T-helper 2 cell treated with Interferon-gamma antibody and Interleukin-4, amounts not matched to agents 100 ng/mL and 5 ng/mL, for 36 hours (primary cell): Measurements from ENCODE around the gene FKBP2. TPM values are rescaled to one million over a fixed set of nuclear protein-coding genes. Genes with fewer than 3 reads are reported as not detected.

Experiments used
- intact Hi-C: fragments of 100-400 bp; cut with micrococcal nuclease; formaldehyde crosslinking; loops from one replicate; pipeline ENCODE4 v1.15.1; 2023
- total RNA-seq: library from RNA; stranded (reverse); gene quantifications from 2 replicates; pipeline ENCODE4 v1.2.3, GENCODE V29; 2022

Gene FKBP2
- 36.6 and 40.3 TPM in 2 replicates for total RNA-seq

GRCh38 chr11:64240435-64241240, at the start of gene FKBP2:
TSS of gene FKBP2 (plus strand) at chr11:64241095. CDS start at chr11:64242388, 1,293 bp downstream.
- intact Hi-C loops: loop anchor here (1.0 to 10.0 kb wide), 8 partner anchors 10 to 504 kb away; partner anchors contain the start of genes BAD, DNAJC4, ESRRA and FERMT3

GRCh38 chr11:64192434-64192833, 48.5 kb upstream of the FKBP2 start:
- intact Hi-C loops: no loop called here

GRCh38 chr11:64196626-64197025, 44.3 kb upstream of the FKBP2 start:
- intact Hi-C loops: no loop called here

- intact Hi-C loops: no loop called here
Observed at GRCh38 chr11:64198511-64198910, 42.4 kb upstream of the FKBP2 start.

- intact Hi-C loops: no loop called here
Observed at GRCh38 chr11:64201543-64201942, 39.4 kb upstream of the FKBP2 start.

- intact Hi-C loops: no loop called here
Observed at GRCh38 chr11:64202992-64203391, 37.9 kb upstream of the FKBP2 start.

- intact Hi-C loops: no loop called here
Observed at GRCh38 chr11:64203421-64204079, 37.3 kb upstream of the FKBP2 start.

GRCh38 chr11:64204080-64204440, 36.8 kb upstream of the FKBP2 start:
- intact Hi-C loops: no loop called here

- intact Hi-C loops: no loop called here
Observed at GRCh38 chr11:64204464-64204989, 36.4 kb upstream of the FKBP2 start.

GRCh38 chr11:64206457-64207255, 34.2 kb upstream of the FKBP2 start, which contains the start of gene FERMT3:
TSS of gene FERMT3 (plus strand) at chr11:64206721. CDS start at chr11:64207365, 644 bp downstream.
- intact Hi-C loops: loop anchor here (1.0 to 5.0 kb wide), 7 partner anchors 19 to 98 kb away; partner anchors contain the start of genes FKBP2, GPR137, NUDT22 and PLCB3

- intact Hi-C loops: loop anchor here (1.0 to 5.0 kb wide), 5 partner anchors 19 to 80 kb away; partner anchors contain the start of genes FKBP2, GPR137, NUDT22 and PLCB3
Observed at GRCh38 chr11:64207256-64208085, 33.4 kb upstream of the FKBP2 start.

GRCh38 chr11:64208086-64208795, 32.7 kb upstream of the FKBP2 start:
- intact Hi-C loops: loop anchor here (5.0 kb wide), 2 partner anchors 34 to 79 kb away; partner anchors contain the start of genes FKBP2 and GPR137

GRCh38 chr11:64208796-64209562, 31.9 kb upstream of the FKBP2 start:
- intact Hi-C loops: loop anchor here (5.0 kb wide), 2 partner anchors 33 to 78 kb away; partner anchors contain the start of genes FKBP2 and GPR137

- intact Hi-C loops: loop anchor here (5.0 kb wide), 2 partner anchors 33 to 78 kb away; partner anchors contain the start of genes FKBP2 and GPR137
Observed at GRCh38 chr11:64209563-64209843, 31.4 kb upstream of the FKBP2 start.

- intact Hi-C loops: no loop called here
Observed at GRCh38 chr11:64210301-64211020, 30.4 kb upstream of the FKBP2 start.

- intact Hi-C loops: no loop called here
Observed at GRCh38 chr11:64211181-64211872, 29.6 kb upstream of the FKBP2 start.

GRCh38 chr11:64216879-64217278, 24.0 kb upstream of the FKBP2 start:
- intact Hi-C loops: no loop called here
